ENCODE results near the gene MTMR11.

GRCh38 chr1:149888999-149889289 is 47.7 kb downstream of the MTMR11 start:
- no peak for TF ChIP-seq CEBPZ (IDR thresholded peaks at IDR 0.05; ENCODE audit: low read length)
- no peak for TF ChIP-seq KDM1A (CRISPR knock-in tag; IDR thresholded peaks at IDR 0.05)
- TF ChIP-seq SETDB1 (CRISPR knock-in tag; IDR thresholded peaks at IDR 0.05; ENCODE audit: borderline replicate concordance) = no peak
